ENCODE measurements around the gene LOC128125822.

GRCh38 chr6:63538550-63538949 is 33.7 kb upstream of the LOC128125822 start:
- TF ChIP-seq CTCF (IDR thresholded peaks at IDR 0.05; ENCODE audit: low read depth, low read length) (no peak), EZH2phosphoT487 (IDR thresholded peaks at IDR 0.05; ENCODE audit: low read depth) (no peak)
